Stimulated activated CD8-positive, alpha-beta memory T cell treated with anti-CD3 and anti-CD28 coated beads, Interleukin-15, amount 100 ng/mL, for 48 hours (primary cell): ENCODE data around the gene NAGA.
"Not testable (repeated sequence)": the region's sequence is repeated elsewhere in the genome, so short reads cannot be mapped to it uniquely, and the experiment has no call there.

ENCODE experiments used
- DNase-seq, 2 donors: peaks; one replicate each; pipeline ENCODE4 v3.0.0-alpha.2; 2020; ENCODE audit warnings: low read depth in 2 of 2

The NAGA gene

DNA sequence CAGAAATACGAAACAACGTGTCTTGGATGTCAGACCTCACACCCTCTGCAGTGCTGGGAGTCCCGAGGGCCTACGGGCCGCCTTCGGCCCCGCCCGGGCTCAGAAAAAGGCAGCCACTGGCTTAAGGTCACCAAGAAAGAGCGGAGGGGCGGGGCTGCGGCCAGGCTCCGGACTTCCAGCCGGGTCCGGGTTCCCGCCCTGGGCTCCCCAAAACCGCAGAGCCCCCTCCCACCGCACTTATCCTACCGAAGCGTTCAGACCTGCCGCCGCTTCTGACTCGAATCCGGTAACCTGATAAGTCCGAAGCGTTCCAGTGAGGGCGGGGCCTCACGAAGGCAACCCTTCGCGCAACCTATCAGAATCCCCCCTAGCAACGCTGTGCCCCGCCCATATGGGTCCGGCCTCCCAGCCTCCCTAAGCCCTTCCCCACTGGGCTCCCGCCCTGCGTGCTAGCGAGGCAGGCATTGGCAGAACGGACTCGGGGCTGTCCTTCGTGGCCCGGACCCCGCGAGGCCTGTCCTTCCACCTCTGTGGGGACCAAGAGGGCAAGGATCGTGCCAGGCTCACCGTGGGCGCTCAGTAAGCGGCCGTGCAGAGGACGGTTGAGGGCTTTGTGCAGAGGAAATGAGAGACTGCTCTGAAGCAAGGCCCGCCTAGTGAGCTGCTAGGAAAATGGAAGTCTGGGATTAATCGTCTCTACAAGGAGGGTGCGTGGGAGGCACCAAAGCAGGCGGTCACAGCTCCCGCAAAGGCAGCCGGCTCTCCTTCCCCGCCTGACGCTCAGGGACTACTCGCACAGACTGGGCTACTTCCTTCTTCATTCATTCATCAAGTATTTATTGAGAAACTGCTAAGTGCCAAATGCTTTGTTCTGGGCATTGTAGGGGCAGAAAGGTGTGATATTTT, at the start of gene NAGA:
NAGA (minus strand) TSS at position 296 of the 906 bp plus-strand sequence. CDS start 515 bp downstream, outside the sequence.
- peak; percentile 86 to 91 for DNase-seq

DNA sequence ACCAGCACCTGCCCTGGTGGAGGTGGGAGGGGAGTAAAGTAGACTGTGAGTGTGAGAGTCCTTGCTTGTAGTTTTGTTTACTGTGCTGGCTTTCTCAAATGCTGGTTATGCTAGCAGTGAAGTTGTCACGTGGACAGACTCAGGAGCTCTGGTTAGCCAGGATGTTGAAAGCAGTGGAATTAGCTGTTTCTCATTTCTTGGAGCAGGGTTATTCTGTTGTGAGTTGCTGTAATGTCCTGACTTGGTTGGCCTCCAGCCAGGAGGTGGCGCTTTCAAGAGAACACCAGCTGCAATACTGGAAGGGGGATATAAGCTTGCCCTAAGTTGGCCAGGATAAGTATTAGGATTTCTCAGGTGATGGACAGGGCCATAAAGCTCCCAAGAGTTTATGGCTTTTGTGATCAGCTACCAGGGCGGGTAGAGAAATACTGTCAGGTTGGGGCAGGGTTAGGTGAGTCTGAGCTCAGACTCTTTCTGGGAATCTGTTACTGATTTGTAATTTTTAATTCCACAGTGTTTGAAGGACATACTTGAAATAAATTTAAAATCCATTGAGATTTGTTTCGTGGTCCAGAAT, 46.3 kb upstream of the NAGA start:
- DNase-seq = no peak

DNA sequence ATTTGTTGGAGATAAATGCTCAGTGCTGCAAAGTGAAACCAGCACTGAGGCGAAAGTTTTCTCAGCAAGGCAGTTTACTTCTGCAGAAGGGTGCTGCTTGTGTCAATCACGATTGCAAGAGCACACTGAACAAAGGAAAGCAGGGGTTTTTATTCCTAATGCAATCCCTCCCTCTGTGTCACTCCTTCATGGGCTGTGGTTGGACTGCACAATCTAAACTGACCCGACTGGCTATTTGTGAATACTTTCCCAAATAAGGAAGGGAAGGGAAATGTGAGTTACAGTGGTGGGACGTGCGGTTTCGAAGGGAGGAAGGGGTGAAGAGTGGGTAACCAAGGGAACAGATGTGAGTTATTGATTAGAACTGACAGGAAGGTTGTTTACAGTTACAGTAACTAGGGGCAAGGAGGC, 44.8 kb upstream of the NAGA start:
- not testable (repeated sequence) for DNase-seq

DNA sequence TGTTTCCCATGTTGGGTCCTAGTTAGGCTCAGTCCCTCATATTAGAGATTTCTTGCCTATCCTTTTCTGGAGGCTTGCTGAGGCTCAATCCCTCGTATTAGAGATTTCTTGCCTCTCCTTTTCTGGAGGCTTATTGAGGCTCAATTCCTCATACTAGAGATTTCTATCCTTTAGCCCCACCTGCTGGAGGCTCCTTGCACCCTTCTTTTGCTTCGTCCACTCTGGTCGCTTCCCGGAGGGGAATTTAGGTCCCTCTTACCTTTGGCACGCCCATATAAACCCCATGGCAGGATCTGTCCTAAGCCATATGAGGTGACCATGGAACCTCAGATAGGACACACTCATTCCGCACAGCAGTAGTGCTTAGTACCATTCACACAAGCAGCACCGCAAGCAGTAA, 44.1 kb upstream of the NAGA start:
- DNase-seq = no peak

DNA sequence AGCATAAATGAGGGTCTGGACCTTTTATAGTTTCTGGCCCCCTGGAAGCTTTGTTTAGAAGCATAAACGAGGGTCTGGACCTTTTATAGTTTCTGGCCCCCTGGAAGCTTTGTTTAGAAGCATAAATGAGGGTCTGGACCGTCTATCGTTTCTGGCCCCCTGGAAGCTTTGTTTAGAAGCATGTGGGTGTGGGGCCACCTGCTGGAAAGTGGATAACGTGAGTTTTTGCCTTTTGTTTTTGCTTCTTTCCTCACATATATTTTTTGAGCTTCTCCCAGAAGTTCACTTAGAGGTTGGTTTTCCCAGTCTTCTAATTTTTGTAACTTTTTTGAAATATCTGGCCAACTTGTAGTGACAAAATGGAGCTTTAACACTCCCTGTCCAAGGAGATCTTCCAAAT, 42.2 kb upstream of the NAGA start:
- DNase-seq = not testable (repeated sequence)

DNA sequence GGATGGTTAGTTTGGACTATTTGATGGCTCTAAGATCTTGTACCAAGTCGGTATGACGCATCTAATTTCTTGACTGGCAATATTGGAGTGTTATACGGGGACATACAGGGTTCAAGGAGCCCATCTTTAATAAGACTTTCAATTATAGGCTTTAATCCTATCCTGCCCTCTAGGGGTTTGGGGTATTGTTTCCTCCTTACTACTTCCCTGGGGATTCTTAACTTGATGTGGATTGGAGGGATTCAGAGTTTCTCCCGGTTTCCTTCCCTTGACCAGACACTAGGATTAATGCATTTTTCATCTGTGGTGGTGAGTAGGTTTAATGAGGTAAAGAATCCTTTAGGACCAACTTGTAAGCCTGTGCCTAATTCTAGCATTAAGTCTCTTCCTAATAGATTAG, 41.2 kb upstream of the NAGA start:
- no peak for DNase-seq

DNA sequence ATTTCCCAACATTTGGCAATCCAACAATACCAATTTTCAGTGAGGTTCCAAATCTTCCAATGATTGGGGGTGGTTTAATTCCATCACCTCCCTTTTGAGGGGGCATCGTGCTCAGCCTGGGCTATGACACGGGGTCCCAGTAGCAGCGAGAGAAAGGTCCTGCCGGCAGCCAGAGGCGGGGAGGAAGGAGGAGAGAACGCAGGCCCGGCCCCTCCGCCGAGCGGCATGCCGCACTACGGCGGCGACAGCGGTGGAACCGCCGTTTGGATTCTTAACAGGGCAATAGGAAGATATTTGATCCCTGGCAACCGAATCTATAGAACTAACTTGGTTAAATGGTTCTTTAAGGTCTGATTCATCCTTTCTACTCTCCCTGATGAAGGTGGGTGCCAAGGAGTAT, 38.2 kb upstream of the NAGA start:
- no peak for DNase-seq

DNA sequence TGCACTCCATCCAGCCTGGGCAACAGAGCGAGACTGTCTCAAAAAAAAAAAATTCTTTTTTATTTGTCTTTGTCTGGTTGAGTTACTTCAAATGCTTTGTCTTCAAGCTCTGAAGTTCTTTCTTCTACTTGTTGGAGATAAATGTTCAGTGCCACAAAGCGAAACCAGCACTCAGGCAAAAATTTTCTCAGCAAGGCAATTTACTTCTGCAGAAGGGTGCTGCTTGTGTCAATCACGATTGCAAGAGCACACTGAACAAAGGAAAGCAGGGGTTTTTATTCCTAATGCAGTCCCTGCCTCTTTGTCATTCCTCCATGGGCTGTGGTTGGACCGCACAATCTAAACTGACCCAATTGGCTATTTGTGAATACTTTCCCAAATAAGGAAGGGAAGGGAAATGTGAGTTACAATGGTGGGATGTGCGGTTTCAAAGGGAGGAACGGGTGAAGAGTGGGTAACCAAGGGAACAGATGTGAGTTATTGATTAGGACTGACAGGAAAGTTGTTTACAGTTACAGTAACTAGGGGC, 33.8 kb upstream of the NAGA start:
- not testable (repeated sequence) for DNase-seq

DNA sequence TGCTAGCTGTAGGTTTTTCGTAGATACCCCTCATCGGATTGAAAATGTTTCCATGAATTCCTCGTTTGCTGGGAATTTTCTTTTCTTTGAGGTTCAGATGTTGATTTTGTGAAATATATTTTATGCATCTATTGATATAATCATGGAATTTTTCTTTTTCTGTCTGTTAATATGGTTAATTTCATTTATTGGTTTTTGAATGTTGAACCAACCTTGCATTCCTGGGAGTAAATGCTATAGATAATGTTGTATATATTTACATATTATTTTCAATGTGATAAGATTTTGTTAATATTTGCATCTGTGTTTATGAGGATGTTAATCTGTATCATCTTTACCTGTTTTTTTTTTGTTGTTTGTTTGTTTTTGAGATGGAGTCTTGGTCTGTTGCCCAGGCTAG, 30.6 kb upstream of the NAGA start:
- no peak for DNase-seq

DNA sequence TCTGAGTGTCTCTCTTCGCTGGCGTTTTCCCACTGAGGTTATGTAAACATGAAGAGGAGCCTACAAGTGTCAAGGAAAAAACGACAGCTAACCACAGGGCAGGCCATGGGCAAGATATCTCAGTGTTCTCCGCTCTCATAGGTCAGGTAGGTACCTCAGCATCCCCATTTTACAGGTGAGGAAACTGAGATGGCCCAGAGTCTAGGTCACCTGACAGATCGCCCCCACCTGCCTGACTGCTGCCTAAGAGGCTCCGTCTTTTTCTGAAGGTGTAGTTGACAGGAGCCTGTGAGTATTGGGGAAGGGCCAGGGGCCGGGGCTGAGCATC, 20.8 kb upstream of the NAGA start:
- DNase-seq = no peak

DNA sequence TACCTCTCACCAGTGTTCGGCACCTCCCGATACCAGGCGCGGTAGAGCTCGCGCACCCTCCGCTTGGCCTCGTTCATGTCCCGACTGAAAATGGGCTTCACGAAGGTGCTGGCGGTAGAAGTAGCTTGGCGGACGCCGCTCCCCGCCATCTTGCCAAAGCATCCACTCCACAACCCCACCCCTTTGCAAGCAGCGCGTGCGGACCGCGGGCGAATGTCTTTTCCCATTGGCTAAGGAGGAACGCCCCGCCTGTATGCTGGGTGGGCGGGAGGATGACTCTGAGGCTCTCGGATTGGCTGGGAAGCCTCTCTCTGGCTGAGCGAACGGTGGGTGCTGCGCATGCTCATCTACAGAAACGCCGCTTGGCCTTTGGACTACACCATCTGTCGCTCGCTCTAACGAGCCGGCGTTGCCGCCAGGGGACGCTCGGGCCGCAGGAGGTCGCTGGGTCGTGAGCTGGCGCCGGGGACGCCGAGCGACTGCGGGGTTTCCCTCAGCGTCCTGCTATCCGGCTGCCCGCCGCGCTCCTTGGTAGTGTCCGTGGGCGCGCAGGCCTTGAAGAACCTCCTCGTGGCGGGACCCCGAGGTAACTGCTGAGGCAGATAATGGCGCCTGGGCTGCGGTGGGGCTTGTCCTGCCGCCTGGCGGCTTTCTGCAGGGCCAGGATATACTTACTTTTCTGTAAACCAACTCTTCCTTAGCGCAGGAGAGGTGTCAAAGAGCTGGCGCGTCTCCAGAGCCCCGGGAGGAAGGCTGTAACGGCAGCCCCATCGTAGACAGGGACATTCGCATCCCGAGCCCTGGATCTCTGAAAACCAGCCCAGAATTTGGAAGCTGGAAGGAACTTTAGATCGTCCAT, 20.2 kb upstream of the NAGA start, which contains the start of gene NDUFA6:
NDUFA6 (minus strand) TSS at position 177 of the 859 bp plus-strand sequence; CDS start at position 149, 28 bp downstream.
- peak; percentile 98 for DNase-seq

DNA sequence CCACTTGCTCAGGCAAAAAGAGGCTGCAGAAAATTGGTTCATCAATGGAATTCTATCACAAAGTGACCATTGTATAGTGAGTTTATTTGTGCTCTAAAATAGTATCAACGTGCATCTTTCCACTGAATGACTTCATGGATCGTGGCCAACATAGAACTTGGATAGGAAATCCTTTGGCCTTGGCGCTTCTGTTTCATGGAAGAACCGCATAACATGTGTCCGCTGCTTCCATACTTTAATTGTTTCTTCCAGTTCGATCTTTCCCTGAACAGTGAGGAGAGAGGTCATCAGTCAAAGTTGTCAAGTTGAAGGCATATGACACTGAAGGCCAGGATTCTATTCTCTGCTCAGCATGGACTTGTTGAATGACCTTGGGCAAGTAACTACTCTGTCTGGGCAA, 15.4 kb upstream of the NAGA start:
- DNase-seq = no peak

DNA sequence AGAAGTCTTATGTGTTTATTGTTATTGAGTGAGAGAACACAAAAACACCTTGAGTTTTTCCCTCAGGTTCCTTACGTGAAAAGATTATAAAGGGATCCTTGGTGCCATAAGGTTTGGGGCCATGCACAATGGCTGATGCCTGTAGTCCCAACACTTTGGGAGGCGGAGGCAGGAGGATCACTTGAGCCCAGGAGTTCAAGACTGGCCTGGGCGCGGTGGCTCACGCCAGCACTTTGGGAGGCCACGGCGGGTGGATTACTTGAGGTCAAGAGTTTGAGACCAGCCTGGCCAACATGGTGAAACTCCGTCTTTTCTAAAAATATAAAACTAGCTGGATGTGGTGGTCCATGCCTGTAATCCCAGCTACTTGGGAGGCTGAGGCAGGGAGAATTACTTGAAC, 14.3 kb upstream of the NAGA start:
- DNase-seq = no peak

DNA sequence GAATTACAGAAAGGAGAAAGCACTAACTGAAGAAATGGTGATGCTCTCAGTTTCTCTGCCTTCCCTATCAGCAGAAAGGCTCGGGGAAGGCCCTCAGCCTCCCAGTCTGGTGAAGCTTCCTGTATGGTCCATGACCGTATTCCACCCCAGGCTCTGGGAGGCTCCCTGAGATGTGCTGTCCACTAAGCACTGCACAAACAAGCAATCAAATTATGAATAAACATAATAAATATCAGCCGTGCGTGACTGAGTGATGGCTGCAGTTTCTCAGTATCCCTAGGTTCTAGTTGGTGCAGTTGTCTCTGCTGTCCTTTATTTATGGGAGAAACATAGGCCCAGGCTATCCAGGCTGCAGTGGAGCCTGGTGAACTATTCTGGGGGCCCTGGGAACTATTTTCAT, 12.5 kb upstream of the NAGA start:
- no peak for DNase-seq

DNA sequence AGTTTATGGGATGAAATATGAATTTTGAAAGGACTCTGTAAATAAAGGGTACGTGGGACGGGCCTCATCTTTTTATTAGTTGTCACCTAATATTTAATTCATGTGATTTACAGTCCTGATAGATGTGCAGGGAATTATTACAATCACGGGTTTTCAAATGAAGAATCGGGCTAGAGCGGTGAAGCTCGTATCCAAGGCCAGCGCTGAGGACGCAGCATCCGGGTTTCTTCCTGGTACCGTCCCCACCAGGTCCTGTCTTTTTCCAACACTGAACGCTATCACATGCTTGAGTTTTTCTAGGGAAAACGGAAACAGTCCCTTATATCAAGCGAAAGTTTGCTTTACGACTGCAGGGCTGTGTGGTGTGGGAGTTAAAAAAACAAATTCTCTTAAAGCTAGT, 9.7 kb upstream of the NAGA start:
- no peak for DNase-seq

DNA sequence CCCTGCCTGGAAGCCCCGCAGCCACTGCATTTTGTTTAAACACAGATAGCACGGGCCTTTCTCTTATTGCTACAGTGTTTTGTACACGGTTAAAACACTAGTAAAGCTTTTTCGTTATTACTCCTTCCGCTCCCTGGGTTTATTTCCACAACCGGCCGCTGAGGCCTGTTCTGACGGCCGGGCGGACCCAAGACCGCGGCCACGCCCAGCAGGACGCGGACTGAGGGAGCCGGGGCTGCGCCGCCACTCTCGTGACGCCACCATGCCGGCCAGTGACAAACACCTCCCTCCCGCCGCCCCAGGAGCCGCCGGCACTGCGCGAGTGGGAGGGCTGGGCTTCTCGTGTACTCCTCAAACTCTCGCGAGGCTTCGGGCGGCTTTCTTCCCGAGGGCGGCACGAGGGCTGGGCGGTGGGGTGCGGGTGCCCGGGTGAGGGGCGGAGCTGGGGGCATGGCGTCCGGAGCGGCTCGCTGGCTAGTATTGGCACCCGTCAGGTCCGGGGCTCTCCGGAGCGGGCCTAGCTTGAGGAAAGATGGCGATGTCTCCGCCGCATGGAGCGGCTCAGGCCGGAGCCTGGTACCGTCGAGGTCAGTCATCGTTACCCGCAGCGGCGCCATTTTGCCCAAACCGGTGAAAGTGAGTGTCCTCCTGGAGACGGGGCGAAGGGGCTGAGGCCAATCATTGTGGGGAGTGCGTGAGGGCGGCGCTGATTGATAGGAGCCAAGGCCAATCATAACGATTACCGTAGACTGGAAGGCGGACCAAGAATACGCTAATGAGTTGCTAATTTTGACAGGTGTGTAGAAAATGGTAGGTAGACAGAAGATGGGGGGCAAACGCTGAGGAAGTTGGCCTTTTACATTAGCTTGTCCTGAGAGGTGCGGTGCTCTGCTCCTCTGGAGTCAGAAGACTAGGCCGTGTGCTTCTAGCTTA, 9.0 kb upstream of the NAGA start, which contains the start of gene SMDT1:
SMDT1 (plus strand) TSS at position 382 of the 933 bp plus-strand sequence; CDS start at position 451, 69 bp downstream.
- peak; percentile 97 for DNase-seq

DNA sequence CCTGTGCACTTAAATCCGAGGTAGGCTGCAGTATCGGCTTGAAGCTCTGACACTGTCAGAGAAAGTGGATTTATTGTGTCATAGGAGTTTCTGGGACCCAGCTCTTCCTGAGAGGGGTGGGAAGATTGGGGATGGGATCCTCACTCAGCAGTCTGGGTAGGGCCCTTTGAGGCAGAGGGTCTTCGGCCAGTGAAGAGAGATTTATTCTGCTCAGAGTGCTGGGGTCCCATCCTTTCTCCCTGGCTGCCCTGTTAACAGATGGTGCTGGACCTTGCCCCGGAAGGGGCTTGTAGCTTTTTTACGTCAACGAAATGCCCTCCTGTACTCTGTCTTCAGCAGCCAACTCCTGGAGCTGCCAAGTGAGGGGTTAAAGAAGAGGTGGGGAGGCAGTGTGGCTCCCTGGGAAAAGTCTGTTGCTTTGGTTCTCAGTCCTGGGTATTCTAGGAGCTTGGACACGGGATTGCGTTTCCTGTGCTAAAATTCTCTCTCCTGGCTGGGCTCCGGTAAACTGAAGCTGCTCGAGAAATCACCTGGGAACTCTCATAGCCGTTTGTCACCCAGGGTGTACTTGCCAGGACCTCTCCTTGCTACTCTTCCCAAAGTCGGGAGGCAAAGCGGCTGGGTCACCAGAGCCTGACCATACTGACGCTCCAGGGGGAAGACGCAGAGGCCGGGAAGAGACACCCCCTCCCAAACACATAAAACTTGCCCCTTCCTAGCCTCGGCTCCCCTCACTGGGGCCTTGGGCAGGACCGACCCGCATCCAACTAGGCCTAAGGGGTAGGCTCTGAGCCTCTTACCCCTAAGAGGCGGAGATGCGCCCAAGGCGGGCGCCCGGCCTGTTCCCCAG, 8.1 kb upstream of the NAGA start:
- no peak for DNase-seq

DNA sequence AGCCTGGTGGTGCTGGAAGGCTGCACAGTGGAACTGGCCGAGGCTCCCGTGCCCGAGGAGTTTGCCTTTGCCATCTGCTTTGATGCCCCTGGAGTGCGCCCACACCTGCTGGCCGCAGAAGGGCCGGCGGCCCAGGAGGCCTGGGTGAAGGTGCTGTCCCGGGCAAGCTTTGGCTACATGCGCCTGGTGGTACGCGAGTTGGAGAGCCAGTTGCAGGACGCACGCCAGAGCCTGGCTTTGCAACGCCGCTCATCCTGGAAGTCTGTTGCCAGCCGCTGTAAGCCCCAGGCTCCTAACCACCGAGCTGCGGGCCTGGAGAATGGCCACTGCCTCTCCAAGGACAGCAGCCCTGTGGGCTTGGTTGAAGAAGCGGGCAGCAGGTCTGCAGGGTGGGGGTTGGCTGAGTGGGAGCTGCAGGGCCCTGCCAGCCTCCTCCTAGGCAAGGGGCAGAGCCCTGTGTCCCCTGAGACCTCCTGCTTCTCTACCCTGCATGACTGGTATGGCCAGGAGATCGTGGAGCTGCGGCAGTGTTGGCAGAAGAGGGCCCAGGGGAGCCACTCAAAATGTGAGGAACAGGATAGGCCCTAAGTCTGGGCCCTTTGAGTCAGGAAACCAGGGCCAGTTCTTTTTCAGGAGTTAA, 7.0 kb upstream of the NAGA start:
- no peak for DNase-seq

DNA sequence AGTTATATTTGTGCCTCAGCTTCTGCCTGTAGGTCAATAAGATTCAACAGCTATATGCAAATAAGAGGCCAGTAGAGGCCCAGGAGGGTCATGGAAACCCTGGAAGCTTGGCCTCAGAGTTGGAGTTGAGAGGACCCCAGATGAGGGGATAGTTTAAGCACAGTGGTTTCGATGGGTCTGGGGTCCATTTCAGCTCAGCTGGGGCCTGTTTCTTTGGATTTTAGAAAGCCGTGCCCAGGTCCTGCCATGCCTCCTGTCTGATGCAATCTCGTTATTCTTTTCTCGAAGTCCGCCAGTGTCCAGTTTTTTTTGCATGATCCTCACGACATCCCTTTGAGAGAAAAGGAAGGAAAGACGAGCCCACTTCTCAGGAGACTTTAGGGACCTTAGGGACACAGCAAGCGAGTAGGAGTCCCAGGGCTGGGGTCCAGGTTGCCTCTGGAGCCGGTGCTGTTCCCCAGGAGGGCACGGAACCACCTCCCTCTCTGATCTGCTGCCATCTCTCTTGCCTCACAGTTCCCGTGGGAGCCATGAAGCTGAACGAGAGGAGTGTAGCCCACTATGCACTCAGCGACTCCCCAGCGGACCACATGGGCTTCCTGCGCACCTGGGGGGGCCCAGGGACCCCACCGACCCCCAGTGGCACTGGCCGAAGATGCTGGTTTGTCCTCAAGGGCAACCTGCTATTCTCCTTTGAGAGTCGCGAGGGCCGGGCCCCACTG, 6.3 kb upstream of the NAGA start:
- DNase-seq = no peak
